Middle frontal gyrus (tissue), 1 donor: ENCODE data around the gene PPIP5K1.

Experiments used
- DNase-seq: peaks from one replicate; pipeline ENCODE4 v3.0.0-alpha.2; 2015; ENCODE audit warnings: low spot score; ENCODE audit errors: extremely low spot score

Gene PPIP5K1

DNA sequence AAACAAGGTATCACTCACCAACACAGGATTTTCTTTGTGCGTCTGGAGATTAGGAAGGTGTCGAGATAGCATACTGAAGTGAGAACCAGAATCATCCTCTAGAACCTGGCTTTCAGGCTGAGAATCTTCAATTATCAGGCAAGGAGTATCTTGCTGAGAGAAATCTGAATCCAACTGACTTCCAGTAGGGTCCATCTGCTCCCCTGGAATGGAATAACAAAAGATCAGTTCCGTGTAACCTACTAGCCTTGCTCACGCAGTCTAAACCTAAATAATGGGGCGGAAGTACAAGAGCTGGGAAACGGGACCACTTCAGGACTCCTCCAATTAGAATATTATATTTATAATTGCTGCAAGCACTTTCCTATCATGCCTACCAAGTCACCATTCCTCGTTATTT, 97.7 kb downstream of the PPIP5K1 start:
- no peak for DNase-seq

- DNase-seq: no peak
Measured at GRCh38 chr15:43489191-43489590, 100.8 kb downstream of the PPIP5K1 start.

DNA sequence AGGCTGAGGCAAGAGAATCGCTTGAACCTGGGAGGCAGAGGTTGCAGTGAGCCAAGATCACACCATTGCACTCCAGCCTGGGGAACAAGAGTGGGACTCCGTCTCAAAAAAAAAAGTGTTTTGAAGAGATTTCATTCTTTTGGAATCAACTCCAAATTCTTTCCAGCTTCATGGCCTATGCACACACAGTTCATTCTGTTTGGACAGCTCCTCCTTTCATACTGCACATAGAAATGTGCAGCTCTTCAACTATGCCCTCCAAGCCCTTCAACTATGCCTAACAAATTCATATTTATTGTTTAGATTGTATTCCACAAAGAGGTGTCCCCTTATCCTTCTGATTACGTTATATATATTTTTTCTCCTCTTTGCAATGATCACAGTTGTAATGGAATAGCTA, 101.2 kb downstream of the PPIP5K1 start:
- no peak for DNase-seq

- no peak for DNase-seq
Measured at GRCh38 chr15:43487271-43487895, 102.6 kb downstream of the PPIP5K1 start.

DNA sequence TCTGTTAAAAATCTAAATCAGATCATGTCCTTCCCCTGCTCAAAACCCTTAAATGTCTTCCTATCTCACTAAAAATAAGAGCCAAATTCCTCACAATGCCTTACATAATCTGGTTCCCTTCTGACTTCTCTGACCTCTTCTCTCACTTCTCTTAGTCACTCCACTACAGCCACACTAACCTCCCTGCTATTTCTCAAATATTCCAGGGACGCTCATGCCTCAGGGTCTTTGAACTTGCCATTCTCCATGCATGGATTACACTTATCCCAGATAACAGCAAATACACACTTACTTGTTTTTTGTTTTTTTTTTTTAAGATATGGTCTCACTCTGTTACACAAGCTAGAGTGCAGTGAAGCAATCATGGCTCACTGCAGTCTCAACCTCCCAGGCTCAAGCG, 105.6 kb downstream of the PPIP5K1 start:
- DNase-seq: no peak
